GM19238 (cell line): ENCODE results near the gene XAB2.
"Not testable (repeated sequence)": the region's sequence is repeated elsewhere in the genome, so short reads cannot be mapped to it uniquely, and the experiment has no call there.

Experiments used
- DNase-seq: peaks from one replicate; pipeline ENCODE4 v3.0.0; 2011; ENCODE audit warnings: low spot score; ENCODE audit not compliant: insufficient read length

The XAB2 gene

GRCh38 chr19:7579182-7579581, 50.2 kb downstream of the XAB2 start:
- DNase-seq: no peak

DNA sequence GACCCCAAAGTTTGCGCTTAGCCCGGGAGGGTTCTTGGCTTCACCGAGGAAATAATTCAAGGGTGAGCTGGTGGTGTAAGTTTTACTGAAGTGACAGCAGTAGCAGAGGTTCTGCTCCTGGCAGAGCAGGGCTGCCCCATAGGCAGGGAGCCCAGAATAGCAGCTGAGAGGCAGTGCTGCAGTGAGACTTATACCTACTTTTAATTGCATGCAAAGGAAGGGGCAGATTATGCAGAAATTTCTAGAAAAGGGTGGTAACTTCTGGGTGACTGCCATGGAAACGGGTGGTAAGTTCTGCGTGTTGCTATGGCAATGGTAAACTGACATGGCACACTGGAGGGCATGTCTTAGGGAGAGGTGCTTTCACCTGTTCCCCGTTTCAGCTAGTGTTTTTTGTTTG, 51.2 kb downstream of the XAB2 start:
- DNase-seq: no peak

DNA sequence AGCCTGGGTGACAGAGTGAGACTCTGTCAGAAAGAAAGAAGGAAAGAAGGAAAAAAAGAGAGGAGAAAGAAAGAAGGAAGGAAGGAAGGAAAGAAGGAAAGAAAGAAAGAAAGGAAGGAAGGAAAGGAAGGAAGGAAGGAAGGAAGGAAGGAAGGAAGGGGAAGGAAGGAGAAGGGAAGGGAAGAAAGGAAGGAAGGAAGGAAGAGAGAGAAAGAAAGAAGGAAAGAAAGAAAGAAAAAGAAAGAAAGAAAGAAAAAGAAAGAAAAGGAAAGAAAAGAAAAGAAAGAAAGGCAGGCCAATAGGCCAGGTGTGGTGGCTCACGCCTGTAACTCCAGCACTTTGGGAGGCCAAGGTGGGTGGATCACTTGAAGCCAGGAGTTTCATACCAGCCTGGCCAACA, 51.9 kb downstream of the XAB2 start:
- DNase-seq: not testable (repeated sequence)

- DNase-seq: no peak
Observed at GRCh38 chr19:7575434-7576040, 53.8 kb downstream of the XAB2 start.

DNA sequence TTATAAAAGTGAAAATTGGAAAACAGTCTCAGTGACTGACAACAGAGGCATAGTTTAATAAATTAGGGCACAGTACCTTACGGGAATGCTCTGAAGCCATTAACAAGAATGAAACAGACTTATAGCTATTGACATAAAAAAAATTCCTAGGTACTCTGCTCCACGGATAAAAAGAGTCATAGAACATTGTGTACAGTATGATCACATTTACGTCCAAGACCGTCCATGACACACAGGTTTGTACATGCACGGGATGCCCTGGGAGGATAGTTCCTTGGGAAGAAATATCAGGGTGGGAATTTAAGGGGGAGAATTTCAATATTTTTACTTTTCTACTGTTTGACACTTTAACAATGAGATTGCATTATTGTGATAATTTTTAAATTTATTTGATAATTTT, 58.6 kb downstream of the XAB2 start:
- DNase-seq: no peak
